Measurements from ENCODE around the gene CHST2. TPM values are rescaled to one million over a fixed set of nuclear protein-coding genes. Genes with fewer than 3 reads are reported as not detected.
"Not testable (repeated sequence)": the region's sequence is repeated elsewhere in the genome, so short reads cannot be mapped to it uniquely, and the experiment has no call there.

The CHST2 gene
- total and polyA plus RNA-seq, 4 donors = 4.1 to 53.3 (median 18.4) TPM

DNA sequence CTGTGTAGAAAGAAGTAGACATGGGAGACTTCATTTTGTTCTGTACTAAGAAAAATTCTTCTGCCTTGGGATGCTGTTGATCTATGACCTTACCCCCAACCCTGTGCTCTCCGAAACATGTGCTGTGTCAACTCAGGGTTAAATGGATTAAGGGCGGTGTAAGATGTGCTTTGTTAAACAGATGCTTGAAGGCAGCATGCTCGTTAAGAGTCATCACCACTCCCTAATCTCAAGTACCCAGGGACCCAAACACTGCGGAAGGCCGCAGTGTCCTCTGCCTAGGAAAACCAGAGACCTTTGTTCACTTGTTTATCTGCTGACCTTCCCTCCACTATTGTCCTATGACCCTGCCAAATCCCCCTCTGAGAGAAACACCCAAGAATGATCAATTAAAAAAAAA lies 45.6 kb upstream of the CHST2 start:
- H3K9me3 ChIP-seq (ENCODE audit: control insufficient read depth in 4 of 4, insufficient read depth in 3 of 4, low read length in 3 of 4); ATAC-seq (ENCODE audit: insufficient read depth, low FRiP score); H3K27me3 ChIP-seq (ENCODE audit: control insufficient read depth in 3 of 3, insufficient read depth in 3 of 3, low read length in 2 of 3); H3K4me1 ChIP-seq (ENCODE audit: control insufficient read depth in 5 of 5, insufficient read depth in 5 of 5, low read length in 5 of 5); H3K4me3 ChIP-seq; H3K27ac ChIP-seq (ENCODE audit: low read depth in 1 of 2, low read length in 1 of 2); H3K36me3 ChIP-seq (ENCODE audit: control insufficient read depth in 4 of 4, insufficient read depth in 4 of 4, low read length in 4 of 4); DNase-seq; H3K9ac ChIP-seq (ENCODE audit: insufficient read depth in 1 of 2, low read length in 2 of 2): not testable (repeated sequence)
- WGBS, 2 donors = 71 to 79% methylated on average over 5 of the region's 5 CpGs

DNA sequence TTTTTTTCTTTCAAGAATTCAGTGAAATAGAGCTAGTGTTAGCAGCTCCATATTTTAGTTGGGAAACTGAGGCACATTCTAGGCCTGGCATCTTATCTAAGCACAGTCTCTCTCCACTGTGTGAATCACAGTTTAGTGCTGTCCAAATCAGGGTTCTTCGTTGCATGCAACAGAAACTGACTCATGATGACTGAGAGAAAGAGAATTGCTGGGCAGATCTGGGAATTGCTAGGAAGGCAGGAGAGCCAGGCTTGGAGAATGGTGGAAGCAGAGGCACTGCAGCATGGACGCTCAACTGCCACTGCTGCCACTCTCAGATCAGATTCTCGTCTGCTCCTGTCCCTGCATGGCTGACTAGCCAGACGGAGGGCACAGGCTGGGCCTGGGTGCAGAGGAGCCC lies 40.7 kb upstream of the CHST2 start:
- H3K9ac ChIP-seq (ENCODE audit: insufficient read depth in 1 of 2, low read length in 2 of 2) = no peak overlapping the region
- WGBS, 2 donors = 87 to 95% methylated on average over 4 of the region's 4 CpGs
- H3K9me3 ChIP-seq (ENCODE audit: control insufficient read depth in 4 of 4, insufficient read depth in 3 of 4, low read length in 3 of 4) = peaks cover 0 to 3% (median 0%) of the 10 kb centered on the region in 4 donors
- DNase-seq = no peak
- ATAC-seq (ENCODE audit: insufficient read depth, low FRiP score) = no peak
- H3K27me3 ChIP-seq (ENCODE audit: control insufficient read depth in 3 of 3, insufficient read depth in 3 of 3, low read length in 2 of 3) = no peaks in the 10 kb centered on the region
- no peaks in the 10 kb centered on the region for H3K36me3 ChIP-seq (ENCODE audit: control insufficient read depth in 4 of 4, insufficient read depth in 4 of 4, low read length in 4 of 4)
- no peak overlapping the region for H3K27ac ChIP-seq (ENCODE audit: low read depth in 1 of 2, low read length in 1 of 2)
- H3K4me1 ChIP-seq (ENCODE audit: control insufficient read depth in 5 of 5, insufficient read depth in 5 of 5, low read length in 5 of 5) = no peaks in the 10 kb centered on the region
- H3K4me3 ChIP-seq = no peak overlapping the region
- TF ChIP-seq, protein P1, sequence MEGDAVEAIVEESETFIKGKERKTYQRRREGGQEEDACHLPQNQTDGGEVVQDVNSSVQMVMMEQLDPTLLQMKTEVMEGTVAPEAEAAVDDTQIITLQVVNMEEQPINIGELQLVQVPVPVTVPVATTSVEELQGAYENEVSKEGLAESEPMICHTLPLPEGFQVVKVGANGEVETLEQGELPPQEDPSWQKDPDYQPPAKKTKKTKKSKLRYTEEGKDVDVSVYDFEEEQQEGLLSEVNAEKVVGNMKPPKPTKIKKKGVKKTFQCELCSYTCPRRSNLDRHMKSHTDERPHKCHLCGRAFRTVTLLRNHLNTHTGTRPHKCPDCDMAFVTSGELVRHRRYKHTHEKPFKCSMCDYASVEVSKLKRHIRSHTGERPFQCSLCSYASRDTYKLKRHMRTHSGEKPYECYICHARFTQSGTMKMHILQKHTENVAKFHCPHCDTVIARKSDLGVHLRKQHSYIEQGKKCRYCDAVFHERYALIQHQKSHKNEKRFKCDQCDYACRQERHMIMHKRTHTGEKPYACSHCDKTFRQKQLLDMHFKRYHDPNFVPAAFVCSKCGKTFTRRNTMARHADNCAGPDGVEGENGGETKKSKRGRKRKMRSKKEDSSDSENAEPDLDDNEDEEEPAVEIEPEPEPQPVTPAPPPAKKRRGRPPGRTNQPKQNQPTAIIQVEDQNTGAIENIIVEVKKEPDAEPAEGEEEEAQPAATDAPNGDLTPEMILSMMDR (IDR thresholded peaks at IDR 0.05; ENCODE audit: control extremely low read depth, extremely low read depth) = no peak

DNA sequence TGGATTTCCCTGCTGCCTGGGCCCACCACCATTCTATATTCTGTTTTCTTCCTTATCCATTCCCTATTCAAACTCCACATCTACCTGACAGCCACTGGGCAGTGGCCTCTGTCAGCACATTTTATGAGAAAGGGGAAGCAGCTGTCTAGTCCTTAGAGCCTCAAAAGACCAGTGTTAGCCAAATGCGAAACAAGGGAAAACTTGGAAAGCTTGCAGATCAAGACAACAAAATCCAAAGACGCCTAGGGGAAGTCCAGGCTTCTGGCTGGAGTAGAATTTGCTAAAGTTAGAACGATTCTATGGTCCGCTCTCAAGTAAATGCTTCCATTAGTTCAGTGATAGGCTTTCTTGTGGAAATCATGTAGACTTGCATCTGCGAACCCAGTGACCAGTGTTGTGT lies 39.4 kb upstream of the CHST2 start:
- Histone ChIP-seq H3K27ac (ENCODE audit: low read depth in 1 of 2, low read length in 1 of 2) (no peak overlapping the region), H3K36me3 (ENCODE audit: control insufficient read depth in 4 of 4, insufficient read depth in 4 of 4, low read length in 4 of 4) (no peaks in the 10 kb centered on the region), H3K9me3 (ENCODE audit: control insufficient read depth in 4 of 4, insufficient read depth in 3 of 4, low read length in 3 of 4) (peaks cover 0 to 3% (median 0%) of the 10 kb centered on the region in 4 donors), H3K4me1 (ENCODE audit: control insufficient read depth in 5 of 5, insufficient read depth in 5 of 5, low read length in 5 of 5) (no peaks in the 10 kb centered on the region), H3K4me3 (no peak overlapping the region), H3K27me3 (ENCODE audit: control insufficient read depth in 3 of 3, insufficient read depth in 3 of 3, low read length in 2 of 3) (no peaks in the 10 kb centered on the region), H3K9ac (ENCODE audit: insufficient read depth in 1 of 2, low read length in 2 of 2) (no peak overlapping the region)
- DNase-seq (no peak), ATAC-seq (ENCODE audit: insufficient read depth, low FRiP score) (no peak)
- WGBS, 2 donors = 91% methylated on average over 5 of the region's 5 CpGs
- TF ChIP-seq, protein P1 (IDR thresholded peaks at IDR 0.05; ENCODE audit: control extremely low read depth, extremely low read depth) = no peak

DNA sequence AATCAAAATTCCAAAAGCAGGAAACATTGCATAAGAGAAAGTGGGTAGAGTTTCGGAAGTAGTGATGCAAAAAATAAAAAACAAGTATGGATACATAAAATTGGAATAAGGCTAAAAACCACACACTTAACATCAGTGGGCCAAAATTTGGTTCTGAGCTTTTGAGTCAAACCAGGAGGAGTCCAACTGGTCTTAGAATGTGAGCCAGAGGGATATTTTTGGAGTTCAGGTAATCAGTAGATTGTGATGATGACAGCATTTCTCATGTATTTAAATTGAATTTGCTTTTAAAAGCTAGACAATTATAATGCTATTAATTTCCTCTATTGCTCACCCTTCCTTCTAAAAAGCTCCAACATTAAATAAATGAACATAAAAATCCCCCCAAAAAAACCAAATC lies 38.2 kb upstream of the CHST2 start:
- WGBS, 2 donors = 69 to 79% methylated on average over 1 of the region's 1 CpG
- H3K36me3 ChIP-seq (ENCODE audit: control insufficient read depth in 4 of 4, insufficient read depth in 4 of 4, low read length in 4 of 4) = no peaks in the 10 kb centered on the region
- ATAC-seq (ENCODE audit: insufficient read depth, low FRiP score) (no peak), DNase-seq (no peak)
- no peak overlapping the region for H3K4me3 ChIP-seq
- peaks cover 0 to 3% (median 0%) of the 10 kb centered on the region in 4 donors for H3K9me3 ChIP-seq (ENCODE audit: control insufficient read depth in 4 of 4, insufficient read depth in 3 of 4, low read length in 3 of 4)
- H3K9ac ChIP-seq (ENCODE audit: insufficient read depth in 1 of 2, low read length in 2 of 2) = no peak overlapping the region
- no peak overlapping the region for H3K27ac ChIP-seq (ENCODE audit: low read depth in 1 of 2, low read length in 1 of 2)
- TF ChIP-seq, protein P1 (IDR thresholded peaks at IDR 0.05; ENCODE audit: control extremely low read depth, extremely low read depth) = no peak
- no peaks in the 10 kb centered on the region for H3K27me3 ChIP-seq (ENCODE audit: control insufficient read depth in 3 of 3, insufficient read depth in 3 of 3, low read length in 2 of 3)
- no peaks in the 10 kb centered on the region for H3K4me1 ChIP-seq (ENCODE audit: control insufficient read depth in 5 of 5, insufficient read depth in 5 of 5, low read length in 5 of 5)
